Skeletal muscle tissue (tissue), 4 donors: Measurements from ENCODE around the gene PPP1R9B. TPM values are rescaled to one million over a fixed set of nuclear protein-coding genes. Genes with fewer than 3 reads are reported as not detected.

ENCODE experiments used
- H3K27ac ChIP-seq: one replicate; pipeline ENCODE4 v1.7.0; 2013; ENCODE audit warnings: mild to moderate bottlenecking, low read depth, low read length, inconsistent platforms
- H3K27me3 ChIP-seq, 3 donors: one replicate each; pipeline ENCODE4 v1.7.0; 2013; ENCODE audit warnings: low read length in 3 of 3; ENCODE audit not compliant: control insufficient read depth in 3 of 3, insufficient read depth in 3 of 3
- H3K36me3 ChIP-seq, 3 donors: one replicate each; pipeline ENCODE4 v1.7.0; 2013; ENCODE audit warnings: low read length in 3 of 3; ENCODE audit not compliant: control insufficient read depth in 3 of 3, insufficient read depth in 3 of 3
- H3K4me1 ChIP-seq, 3 donors: one replicate each; pipeline ENCODE4 v1.7.0; 2013; ENCODE audit warnings: low read length in 3 of 3, mild to moderate bottlenecking in 3 of 3; ENCODE audit not compliant: control insufficient read depth in 3 of 3, insufficient read depth in 3 of 3
- H3K4me3 ChIP-seq, 3 donors: one replicate each; pipeline ENCODE4 v1.7.0; 2013; ENCODE audit warnings: low read length in 3 of 3
- H3K9ac ChIP-seq, 3 donors: one replicate each; pipeline ENCODE4 v1.7.0; 2013; ENCODE audit warnings: low read length in 3 of 3, mild to moderate bottlenecking in 3 of 3, moderate library complexity in 2 of 3, low read depth in 1 of 3
- H3K9me3 ChIP-seq, 3 donors: one replicate each; pipeline ENCODE4 v1.7.0; 2013; ENCODE audit warnings: low read length in 3 of 3; ENCODE audit not compliant: control insufficient read depth in 3 of 3
- total RNA-seq: library from RNA; depleted of rRNA; stranded (reverse); fragments of >200 nt; gene quantifications from one replicate; pipeline ENCODE4 v1.2.3, GENCODE V29; 2014
- donor health status: Osteomylitis.

Gene PPP1R9B
- total RNA-seq, 1 donor from 2014 or later: 19.3 TPM

GRCh38 chr17:50188531-50188920 lies 38.0 kb upstream of the PPP1R9B start:
- Histone ChIP-seq H3K4me1 (peaks cover 2 to 5% (median 3%) of the 10 kb centered on the region in 3 donors), H3K4me3 (no peak overlapping the region), H3K9ac (peak overlapping the region in 1 of 3 donors; percentile 25), H3K27me3 (peaks cover 0 to 8% (median 0%) of the 10 kb centered on the region in 3 donors), H3K36me3 (peaks cover 2 to 11% (median 5%) of the 10 kb centered on the region in 3 donors), H3K27ac (no peak overlapping the region), H3K9me3 (no peaks in the 10 kb centered on the region)

- no peaks in the 10 kb centered on the region for H3K9me3 ChIP-seq
- H3K9ac ChIP-seq: no peak overlapping the region
- H3K27ac ChIP-seq: no peak overlapping the region
- peaks cover 2 to 11% (median 5%) of the 10 kb centered on the region in 3 donors for H3K36me3 ChIP-seq
- H3K4me1 ChIP-seq: peaks cover 2 to 8% (median 3%) of the 10 kb centered on the region in 3 donors
- H3K27me3 ChIP-seq: peaks cover 0 to 8% (median 0%) of the 10 kb centered on the region in 3 donors
- H3K4me3 ChIP-seq: no peak overlapping the region
Observed at GRCh38 chr17:50187751-50188530, 37.5 kb upstream of the PPP1R9B start.

DNA sequence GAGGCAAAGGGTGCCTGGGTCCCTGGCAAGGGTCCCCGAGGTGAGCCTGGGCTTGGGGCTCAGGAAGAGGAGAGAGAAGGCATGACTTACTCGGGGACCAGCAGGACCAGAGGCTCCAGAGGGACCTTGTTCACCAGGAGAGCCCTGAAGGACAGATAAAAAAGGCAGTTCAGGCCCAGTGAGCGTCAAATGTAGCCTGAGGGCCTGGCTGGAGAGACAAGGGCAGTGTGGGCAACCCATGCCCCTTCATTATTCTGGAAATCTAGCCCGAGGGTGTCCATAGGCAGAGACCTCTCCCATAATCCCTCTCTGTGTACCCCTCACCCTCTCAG lies 36.9 kb upstream of the PPP1R9B start:
- Histone ChIP-seq H3K4me3 (no peak overlapping the region), H3K9ac (no peak overlapping the region), H3K27me3 (peaks cover 0 to 8% (median 0%) of the 10 kb centered on the region in 3 donors), H3K9me3 (no peaks in the 10 kb centered on the region), H3K36me3 (peaks cover 2 to 11% (median 5%) of the 10 kb centered on the region in 3 donors), H3K27ac (no peak overlapping the region), H3K4me1 (peaks cover 2 to 8% (median 3%) of the 10 kb centered on the region in 3 donors)

DNA sequence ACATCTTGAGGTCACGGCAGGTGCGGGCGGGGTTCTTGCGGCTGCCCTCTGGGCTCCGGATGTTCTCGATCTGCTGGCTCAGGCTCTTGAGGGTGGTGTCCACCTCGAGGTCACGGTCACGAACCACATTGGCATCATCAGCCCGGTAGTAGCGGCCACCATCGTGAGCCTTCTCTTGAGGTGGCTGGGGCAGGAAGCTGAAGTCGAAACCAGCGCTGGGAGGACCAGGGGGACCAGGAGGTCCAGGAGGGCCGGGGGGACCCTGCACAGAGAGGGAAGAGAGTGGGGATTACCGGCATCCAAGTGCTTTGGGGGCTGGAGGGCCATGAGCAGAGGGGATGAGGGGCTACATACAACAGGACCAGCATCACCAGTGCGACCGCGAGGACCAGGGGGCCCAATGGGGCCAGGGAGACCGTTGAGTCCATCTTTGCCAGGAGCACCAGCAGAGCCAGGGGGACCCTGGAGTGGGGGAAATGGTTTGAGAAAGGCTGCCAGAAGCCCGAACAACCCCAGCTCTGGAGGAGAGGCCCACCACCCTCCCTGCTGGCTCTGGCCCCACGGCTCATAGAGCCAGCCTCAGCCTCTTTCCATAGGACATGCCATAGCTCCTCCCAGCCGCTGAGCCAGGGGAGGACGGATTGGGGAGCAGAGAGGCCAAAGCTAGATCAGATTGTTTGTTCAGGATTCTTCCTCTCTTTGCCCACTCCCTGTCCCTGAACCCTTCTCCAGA lies 36.4 kb upstream of the PPP1R9B start:
- H3K27me3 ChIP-seq: peaks cover 0 to 8% (median 0%) of the 10 kb centered on the region in 3 donors
- H3K4me3 ChIP-seq: no peak overlapping the region
- H3K27ac ChIP-seq: no peak overlapping the region
- peaks cover 2 to 8% (median 3%) of the 10 kb centered on the region in 3 donors for H3K4me1 ChIP-seq
- H3K9me3 ChIP-seq: no peaks in the 10 kb centered on the region
- peaks cover 2 to 11% (median 5%) of the 10 kb centered on the region in 3 donors for H3K36me3 ChIP-seq
- H3K9ac ChIP-seq: no peak overlapping the region

DNA sequence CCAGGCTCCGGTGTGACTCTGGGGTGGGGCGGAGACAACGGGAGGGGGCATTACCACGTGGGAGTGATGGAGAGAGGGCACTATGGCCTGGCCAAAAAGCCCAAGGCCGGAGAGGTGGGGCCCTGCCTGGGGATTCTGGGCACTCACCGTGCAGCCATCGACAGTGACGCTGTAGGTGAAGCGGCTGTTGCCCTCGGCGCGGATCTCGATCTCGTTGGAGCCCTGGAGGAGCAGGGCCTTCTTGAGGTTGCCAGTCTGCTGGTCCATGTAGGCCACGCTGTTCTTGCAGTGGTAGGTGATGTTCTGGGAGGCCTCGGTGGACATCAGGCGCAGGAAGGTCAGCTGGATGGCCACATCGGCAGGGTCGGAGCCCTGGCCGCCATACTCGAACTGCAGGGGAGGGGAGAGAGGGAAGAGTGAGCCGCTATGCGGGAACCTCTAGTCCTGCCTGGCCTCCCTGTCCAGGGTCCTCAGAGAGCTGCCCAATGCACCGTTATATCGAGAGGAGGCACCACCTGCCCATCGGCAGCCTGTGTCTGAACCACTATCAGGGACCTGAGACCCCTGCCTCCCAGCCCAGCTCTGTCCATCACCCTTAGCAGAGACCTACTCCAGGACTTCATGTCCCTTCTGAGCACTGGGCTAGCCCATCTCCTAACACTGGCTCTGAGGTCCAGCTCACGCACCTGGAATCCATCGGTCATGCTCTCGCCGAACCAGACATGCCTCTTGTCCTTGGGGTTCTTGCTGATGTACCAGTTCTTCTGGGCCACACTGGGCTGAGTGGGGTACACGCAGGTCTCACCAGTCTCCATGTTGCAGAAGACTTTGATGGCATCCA lies 35.4 kb upstream of the PPP1R9B start:
- H3K4me1 ChIP-seq: peaks cover 3 to 8% (median 6%) of the 10 kb centered on the region in 3 donors
- no peak overlapping the region for H3K4me3 ChIP-seq
- H3K36me3 ChIP-seq: peaks cover 2 to 11% (median 5%) of the 10 kb centered on the region in 3 donors
- H3K27ac ChIP-seq: no peak overlapping the region
- H3K9ac ChIP-seq: peak overlapping the region in 1 of 3 donors; percentile 16
- peaks cover 0 to 8% (median 0%) of the 10 kb centered on the region in 3 donors for H3K27me3 ChIP-seq
- no peaks in the 10 kb centered on the region for H3K9me3 ChIP-seq

GRCh38 chr17:50184611-50185398 lies 34.3 kb upstream of the PPP1R9B start:
- no peak overlapping the region for H3K9ac ChIP-seq
- no peak overlapping the region for H3K27ac ChIP-seq
- peaks cover 0 to 9% (median 2%) of the 10 kb centered on the region in 3 donors for H3K36me3 ChIP-seq
- H3K9me3 ChIP-seq: no peaks in the 10 kb centered on the region
- no peak overlapping the region for H3K4me3 ChIP-seq
- H3K27me3 ChIP-seq: peaks cover 0 to 2% (median 0%) of the 10 kb centered on the region in 3 donors
- peaks cover 3 to 8% (median 6%) of the 10 kb centered on the region in 3 donors for H3K4me1 ChIP-seq

GRCh38 chr17:50184064-50184463 lies 33.6 kb upstream of the PPP1R9B start:
- Histone ChIP-seq H3K4me3 (no peak overlapping the region), H3K27ac (no peak overlapping the region), H3K27me3 (no peaks in the 10 kb centered on the region), H3K36me3 (peaks cover 0 to 9% (median 1%) of the 10 kb centered on the region in 3 donors), H3K9ac (no peak overlapping the region), H3K9me3 (no peaks in the 10 kb centered on the region), H3K4me1 (peaks cover 3 to 10% (median 6%) of the 10 kb centered on the region in 3 donors)

- H3K27ac ChIP-seq: no peak overlapping the region
- H3K36me3 ChIP-seq: peaks cover 0 to 9% (median 0%) of the 10 kb centered on the region in 3 donors
- no peaks in the 10 kb centered on the region for H3K9me3 ChIP-seq
- H3K4me3 ChIP-seq: no peak overlapping the region
- H3K27me3 ChIP-seq: no peaks in the 10 kb centered on the region
- H3K9ac ChIP-seq: no peak overlapping the region
- H3K4me1 ChIP-seq: peaks cover 7 to 15% (median 10%) of the 10 kb centered on the region in 3 donors
Observed at GRCh38 chr17:50183421-50183994, 33.0 kb upstream of the PPP1R9B start.
